Body of pancreas (tissue), 4 donors: ENCODE measurements around the gene MEDAG.

ENCODE experiments used
- POLR2A ChIP-seq, 3 donors: fragments of 450-650 bp; IDR thresholded peaks; one replicate each; pipeline ENCODE4 v1.6.1; 2016; ENCODE audit warnings: antibody characterized with exemption in 3 of 3, mild to moderate bottlenecking in 2 of 3
- TF ChIP-seq, protein P1 (sequence below), 7 experiments: fragments of 450-650 bp in 4 of 7; fragments of 200-600 bp in 3 of 7; sonication (generic) in 3 of 7; IDR thresholded peaks; one replicate each; pipeline ENCODE4 v1.5.1; 2016 to 2019; ENCODE audit warnings: antibody characterized with exemption in 7 of 7

DNA sequence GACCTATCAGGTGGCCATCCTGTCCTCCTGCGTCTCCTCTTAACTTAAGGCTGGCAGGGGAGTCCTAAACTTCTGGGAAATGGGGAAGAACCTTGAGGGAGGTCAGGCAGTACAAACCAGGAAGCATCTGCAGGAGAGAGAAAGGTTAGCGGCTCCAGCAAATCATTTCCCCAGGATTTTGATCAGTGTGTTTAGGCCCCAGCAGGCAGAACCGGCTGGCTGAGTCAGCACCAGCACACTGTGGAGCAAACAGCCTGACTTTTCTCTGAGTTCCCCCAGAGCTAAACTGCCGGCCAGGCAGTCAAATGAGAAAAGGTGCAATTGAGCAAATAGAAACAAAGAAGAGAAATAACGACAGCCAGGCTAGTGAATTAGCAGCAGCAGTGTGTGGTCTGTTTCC is 46.7 kb upstream of the MEDAG start:
- TF ChIP-seq POLR2A (IDR thresholded peaks at IDR 0.05): no peak
- TF ChIP-seq, protein P1, sequence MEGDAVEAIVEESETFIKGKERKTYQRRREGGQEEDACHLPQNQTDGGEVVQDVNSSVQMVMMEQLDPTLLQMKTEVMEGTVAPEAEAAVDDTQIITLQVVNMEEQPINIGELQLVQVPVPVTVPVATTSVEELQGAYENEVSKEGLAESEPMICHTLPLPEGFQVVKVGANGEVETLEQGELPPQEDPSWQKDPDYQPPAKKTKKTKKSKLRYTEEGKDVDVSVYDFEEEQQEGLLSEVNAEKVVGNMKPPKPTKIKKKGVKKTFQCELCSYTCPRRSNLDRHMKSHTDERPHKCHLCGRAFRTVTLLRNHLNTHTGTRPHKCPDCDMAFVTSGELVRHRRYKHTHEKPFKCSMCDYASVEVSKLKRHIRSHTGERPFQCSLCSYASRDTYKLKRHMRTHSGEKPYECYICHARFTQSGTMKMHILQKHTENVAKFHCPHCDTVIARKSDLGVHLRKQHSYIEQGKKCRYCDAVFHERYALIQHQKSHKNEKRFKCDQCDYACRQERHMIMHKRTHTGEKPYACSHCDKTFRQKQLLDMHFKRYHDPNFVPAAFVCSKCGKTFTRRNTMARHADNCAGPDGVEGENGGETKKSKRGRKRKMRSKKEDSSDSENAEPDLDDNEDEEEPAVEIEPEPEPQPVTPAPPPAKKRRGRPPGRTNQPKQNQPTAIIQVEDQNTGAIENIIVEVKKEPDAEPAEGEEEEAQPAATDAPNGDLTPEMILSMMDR (IDR thresholded peaks at IDR 0.05): no peak
